Glutamatergic neuron (in vitro differentiated cells): ENCODE measurements around the gene REEP3. TPM values are rescaled to one million over a fixed set of nuclear protein-coding genes. Genes with fewer than 3 reads are reported as not detected.

Experiments used
- DNase-seq: peaks from one replicate; pipeline ENCODE4 v3.0.0; 2022
- H3K27ac Mint-ChIP-seq: one replicate; pipeline ENCODE4 v1.8.0; 2020; ENCODE audit warnings: mild to moderate bottlenecking, mixed read lengths, inconsistent platforms; ENCODE audit not compliant: unreplicated experiment
- H3K27me3 Mint-ChIP-seq: one replicate; pipeline ENCODE4 v1.8.0; 2020; ENCODE audit warnings: mild to moderate bottlenecking, moderate library complexity, mixed read lengths, inconsistent platforms; ENCODE audit not compliant: unreplicated experiment
- H3K36me3 Mint-ChIP-seq: one replicate; pipeline ENCODE4 v1.8.0; 2020; ENCODE audit warnings: mild to moderate bottlenecking, mixed read lengths, inconsistent platforms; ENCODE audit not compliant: unreplicated experiment
- H3K4me1 Mint-ChIP-seq: one replicate; pipeline ENCODE4 v1.8.0; 2020; ENCODE audit warnings: mild to moderate bottlenecking, low read depth, mixed read lengths, inconsistent platforms; ENCODE audit not compliant: unreplicated experiment
- H3K4me3 Mint-ChIP-seq: one replicate; pipeline ENCODE4 v1.8.0; 2020; ENCODE audit warnings: mild to moderate bottlenecking, mixed read lengths, inconsistent platforms; ENCODE audit not compliant: unreplicated experiment
- H3K9me3 Mint-ChIP-seq: one replicate; pipeline ENCODE4 v1.8.0; 2020; ENCODE audit warnings: mild to moderate bottlenecking, moderate library complexity, mixed read lengths, inconsistent platforms; ENCODE audit not compliant: unreplicated experiment
- CTCF ChIP-seq: fragments of 200-600 bp; sonication (generic); IDR thresholded peaks from one replicate; pipeline ENCODE4 v1.5.0; 2021; ENCODE audit not compliant: partially characterized antibody, unreplicated experiment
- total RNA-seq: library from RNA; stranded (reverse); fragmentation: NEBNext Ultra II Directional; extraction: Animal tissue kit (Norgen Biotek cat#: 25700); gene quantifications from one replicate; pipeline ENCODE4 v1.2.1, GENCODE V29; 2021; ENCODE audit not compliant: unreplicated experiment

The REEP3 gene
- total RNA-seq, 1 donor from 2014 or later, result 47.1 TPM

- no peak for TF ChIP-seq CTCF
- H3K27me3 Mint-ChIP-seq, result peaks cover 11% of the 10 kb centered on the region
- H3K9me3 Mint-ChIP-seq, result peaks cover 10% of the 10 kb centered on the region
- H3K4me1 Mint-ChIP-seq, result peaks cover 9% of the 10 kb centered on the region
- H3K4me3 Mint-ChIP-seq, result no peak overlapping the region
- H3K27ac Mint-ChIP-seq, result no peak overlapping the region
- no peaks in the 10 kb centered on the region for H3K36me3 Mint-ChIP-seq
- DNase-seq, result no peak
These were observed 112.7 kb downstream of the REEP3 start for GRCh38 chr10:63633677-63634487.

GRCh38 chr10:63634488-63635065 lies 113.4 kb downstream of the REEP3 start:
- H3K27ac Mint-ChIP-seq, result no peak overlapping the region
- no peak for DNase-seq
- peaks cover 2% of the 10 kb centered on the region for H3K4me1 Mint-ChIP-seq

GRCh38 chr10:63636812-63637211 lies 115.6 kb downstream of the REEP3 start:
- no peak for DNase-seq
- TF ChIP-seq CTCF, result no peak
- no peaks in the 10 kb centered on the region for H3K36me3 Mint-ChIP-seq
- peaks cover 3% of the 10 kb centered on the region for H3K9me3 Mint-ChIP-seq
- no peak overlapping the region for H3K27ac Mint-ChIP-seq
- no peaks in the 10 kb centered on the region for H3K4me1 Mint-ChIP-seq
- no peak overlapping the region for H3K4me3 Mint-ChIP-seq
- H3K27me3 Mint-ChIP-seq, result peaks cover 5% of the 10 kb centered on the region

More at GRCh38 chr10:63634488-63635065, 113.4 kb downstream of the REEP3 start:
- Mint-ChIP-seq H3K27me3 (peaks cover 8% of the 10 kb centered on the region), H3K4me3 (no peak overlapping the region), H3K36me3 (no peaks in the 10 kb centered on the region), H3K9me3 (peaks cover 8% of the 10 kb centered on the region)
- TF ChIP-seq CTCF, result no peak

- peaks cover 3% of the 10 kb centered on the region for H3K9me3 Mint-ChIP-seq
- no peak for TF ChIP-seq CTCF
- no peak overlapping the region for H3K4me3 Mint-ChIP-seq
- no peak overlapping the region for H3K27ac Mint-ChIP-seq
- H3K36me3 Mint-ChIP-seq, result no peaks in the 10 kb centered on the region
- H3K4me1 Mint-ChIP-seq, result no peaks in the 10 kb centered on the region
- peaks cover 5% of the 10 kb centered on the region for H3K27me3 Mint-ChIP-seq
- DNase-seq, result no peak
These were observed 116.7 kb downstream of the REEP3 start for GRCh38 chr10:63637901-63638327.

- no peak for TF ChIP-seq CTCF
- no peaks in the 10 kb centered on the region for H3K36me3 Mint-ChIP-seq
These were observed 120.2 kb downstream of the REEP3 start for GRCh38 chr10:63641366-63641765.

More at GRCh38 chr10:63641366-63641765, 120.2 kb downstream of the REEP3 start:
- Mint-ChIP-seq H3K27ac (no peak overlapping the region), H3K4me1 (no peaks in the 10 kb centered on the region), H3K9me3 (no peaks in the 10 kb centered on the region), H3K27me3 (peaks cover 5% of the 10 kb centered on the region), H3K4me3 (no peak overlapping the region)
- DNase-seq, result no peak
